Measurements from ENCODE around the gene TMEM156. TPM values are rescaled to one million over a fixed set of nuclear protein-coding genes. Genes with fewer than 3 reads are reported as not detected.
"Not testable (repeated sequence)": the region's sequence is repeated elsewhere in the genome, so short reads cannot be mapped to it uniquely, and the experiment has no call there.

Gene TMEM156
- polyA plus RNA-seq, 1 experiment = 0.07 TPM

DNA sequence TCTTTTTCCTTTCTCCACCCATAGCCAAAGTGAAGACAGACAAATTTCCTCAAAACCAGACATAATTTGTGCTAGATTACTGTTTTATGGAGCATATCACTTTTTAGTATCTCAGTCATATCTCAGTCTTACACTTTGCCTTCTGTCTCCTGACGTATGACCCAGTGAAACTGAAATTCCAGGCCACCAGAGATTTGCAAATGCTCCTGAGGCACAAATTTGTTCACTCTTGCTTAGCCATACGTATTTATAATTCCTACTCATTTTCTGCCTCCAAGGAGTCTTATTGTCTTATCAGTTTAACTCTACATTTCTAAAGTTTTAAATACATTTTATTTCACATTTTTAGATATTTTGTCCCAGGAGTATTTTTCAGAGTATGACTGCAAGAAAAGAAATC, 10.0 kb downstream of the TMEM156 start:
- Histone ChIP-seq H3K27me3 (ENCODE audit: control insufficient read depth, insufficient read depth, low read length) (no peaks in the 10 kb centered on the region), H3K4me3 (ENCODE audit: low read depth, low read length) (no peak overlapping the region), H3K36me3 (ENCODE audit: control insufficient read depth, insufficient read depth, low read length) (no peaks in the 10 kb centered on the region)
- ChIA-PET CTCF (no interaction called here), POLR2A (no interaction called here)
- TF ChIP-seq, protein P1, sequence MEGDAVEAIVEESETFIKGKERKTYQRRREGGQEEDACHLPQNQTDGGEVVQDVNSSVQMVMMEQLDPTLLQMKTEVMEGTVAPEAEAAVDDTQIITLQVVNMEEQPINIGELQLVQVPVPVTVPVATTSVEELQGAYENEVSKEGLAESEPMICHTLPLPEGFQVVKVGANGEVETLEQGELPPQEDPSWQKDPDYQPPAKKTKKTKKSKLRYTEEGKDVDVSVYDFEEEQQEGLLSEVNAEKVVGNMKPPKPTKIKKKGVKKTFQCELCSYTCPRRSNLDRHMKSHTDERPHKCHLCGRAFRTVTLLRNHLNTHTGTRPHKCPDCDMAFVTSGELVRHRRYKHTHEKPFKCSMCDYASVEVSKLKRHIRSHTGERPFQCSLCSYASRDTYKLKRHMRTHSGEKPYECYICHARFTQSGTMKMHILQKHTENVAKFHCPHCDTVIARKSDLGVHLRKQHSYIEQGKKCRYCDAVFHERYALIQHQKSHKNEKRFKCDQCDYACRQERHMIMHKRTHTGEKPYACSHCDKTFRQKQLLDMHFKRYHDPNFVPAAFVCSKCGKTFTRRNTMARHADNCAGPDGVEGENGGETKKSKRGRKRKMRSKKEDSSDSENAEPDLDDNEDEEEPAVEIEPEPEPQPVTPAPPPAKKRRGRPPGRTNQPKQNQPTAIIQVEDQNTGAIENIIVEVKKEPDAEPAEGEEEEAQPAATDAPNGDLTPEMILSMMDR (IDR thresholded peaks at IDR 0.05; ENCODE audit: insufficient read depth, low read depth, low read length) = no peak
- no peak for DNase-seq (ENCODE audit: low read depth)

DNA sequence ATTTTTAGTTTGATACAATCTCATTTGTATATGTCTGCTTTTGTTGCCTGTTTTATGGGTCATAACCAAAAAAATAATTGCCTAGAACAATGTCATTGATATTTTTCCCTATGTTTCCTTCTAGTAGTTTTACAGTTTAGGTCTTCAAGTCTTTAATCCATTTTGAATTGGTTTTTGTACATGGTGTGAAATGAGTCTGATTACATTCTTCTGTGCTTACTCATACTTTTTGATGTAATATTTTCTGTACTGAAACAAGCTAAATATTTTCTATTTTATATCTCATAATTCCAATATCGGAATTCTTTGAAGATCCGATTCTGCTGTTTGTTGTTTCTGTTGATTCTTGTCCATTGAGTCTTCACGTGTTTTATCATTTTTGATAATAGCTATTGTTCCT, 10.6 kb downstream of the TMEM156 start:
- Histone ChIP-seq H3K36me3 (ENCODE audit: control insufficient read depth, insufficient read depth, low read length) (no peaks in the 10 kb centered on the region), H3K4me3 (ENCODE audit: low read depth, low read length) (no peak overlapping the region), H3K27me3 (ENCODE audit: control insufficient read depth, insufficient read depth, low read length) (no peaks in the 10 kb centered on the region)
- ChIA-PET CTCF (no interaction called here), POLR2A (no interaction called here)
- TF ChIP-seq, protein P1 (IDR thresholded peaks at IDR 0.05; ENCODE audit: insufficient read depth, low read depth, low read length) = no peak
- DNase-seq (ENCODE audit: low read depth) = no peak

DNA sequence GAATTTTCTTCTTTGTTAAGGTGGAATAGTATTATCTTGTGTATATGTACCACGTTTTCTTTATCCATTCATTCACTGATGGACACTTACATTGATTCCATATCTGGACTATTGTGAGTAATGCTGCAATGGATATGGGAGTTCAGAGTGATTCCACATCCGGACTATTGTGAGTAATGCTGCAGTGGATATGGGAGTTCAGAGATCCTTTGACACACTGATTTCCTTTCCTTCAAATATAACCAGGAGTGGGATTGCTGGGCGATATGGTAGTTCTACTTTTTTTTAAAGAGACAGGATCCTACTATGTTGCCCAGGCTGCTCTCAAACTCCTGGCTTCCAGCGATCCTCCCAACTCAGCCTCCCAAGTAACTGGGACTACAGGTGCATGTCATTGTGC, 12.1 kb downstream of the TMEM156 start:
- Histone ChIP-seq H3K27me3 (ENCODE audit: control insufficient read depth, insufficient read depth, low read length) (no peaks in the 10 kb centered on the region), H3K36me3 (ENCODE audit: control insufficient read depth, insufficient read depth, low read length) (no peaks in the 10 kb centered on the region), H3K4me3 (ENCODE audit: low read depth, low read length) (no peak overlapping the region)
- ChIA-PET CTCF (no interaction called here), POLR2A (no interaction called here)
- TF ChIP-seq, protein P1 (IDR thresholded peaks at IDR 0.05; ENCODE audit: insufficient read depth, low read depth, low read length) = no peak
- no peak for DNase-seq (ENCODE audit: low read depth)

DNA sequence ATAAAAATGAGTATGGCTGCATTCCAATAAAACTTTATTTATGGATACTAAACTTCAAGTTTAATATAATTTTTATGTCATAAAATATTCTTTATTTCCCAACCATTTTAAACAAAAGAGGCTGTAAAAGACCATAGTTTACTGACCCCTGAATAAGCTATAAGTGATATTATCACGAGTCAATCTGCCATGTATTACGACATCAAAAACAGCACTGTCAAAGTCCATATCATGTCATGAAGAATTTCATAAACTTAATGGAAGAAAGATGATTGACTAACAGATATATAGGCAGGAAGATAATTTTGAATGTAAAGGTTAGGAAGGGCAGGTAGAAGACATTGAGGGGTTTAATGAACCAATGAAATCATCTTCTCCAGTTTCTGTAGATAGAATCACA, 18.2 kb downstream of the TMEM156 start:
- H3K4me3 ChIP-seq (ENCODE audit: low read depth, low read length) = no peak overlapping the region
- ChIA-PET POLR2A (no interaction called here), CTCF (interaction anchor here (0.7 kb wide), 1 partner anchor 11 kb away, joined by 3 read pairs; no protein-coding TSS in a partner anchor)
- H3K36me3 ChIP-seq (ENCODE audit: control insufficient read depth, insufficient read depth, low read length) = no peaks in the 10 kb centered on the region
- no peak for DNase-seq (ENCODE audit: low read depth)
- TF ChIP-seq, protein P1 (IDR thresholded peaks at IDR 0.05; ENCODE audit: insufficient read depth, low read depth, low read length) = no peak
- H3K27me3 ChIP-seq (ENCODE audit: control insufficient read depth, insufficient read depth, low read length) = no peaks in the 10 kb centered on the region

DNA sequence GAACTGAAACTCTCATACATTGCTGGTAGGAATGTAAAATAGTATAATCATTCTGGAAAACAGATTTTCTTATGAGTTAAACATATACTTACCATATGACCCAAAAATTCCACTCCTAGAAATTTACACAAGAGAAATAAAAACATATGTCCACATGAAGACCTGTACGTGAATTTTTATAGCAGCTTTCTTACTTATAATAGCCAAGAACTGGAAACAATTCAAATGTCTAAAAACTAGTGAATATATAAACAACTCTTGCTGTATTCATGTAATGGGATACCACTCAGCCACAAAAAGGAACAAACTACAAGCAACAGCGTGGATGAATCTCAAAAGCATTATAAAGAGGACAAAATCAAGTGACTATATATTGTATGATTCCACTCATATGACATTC, 27.5 kb downstream of the TMEM156 start:
- H3K4me3 ChIP-seq (ENCODE audit: low read depth, low read length) = no peak overlapping the region
- POLR2A ChIA-PET = no interaction called here
- CTCF ChIA-PET = interaction anchor here (0.9 kb wide), 1 partner anchor 97 kb away, joined by 3 read pairs; no protein-coding TSS in a partner anchor
- no peak for DNase-seq (ENCODE audit: low read depth)
- TF ChIP-seq, protein P1 (IDR thresholded peaks at IDR 0.05; ENCODE audit: insufficient read depth, low read depth, low read length) = no peak
- no peaks in the 10 kb centered on the region for H3K27me3 ChIP-seq (ENCODE audit: control insufficient read depth, insufficient read depth, low read length)
- H3K36me3 ChIP-seq (ENCODE audit: control insufficient read depth, insufficient read depth, low read length) = no peaks in the 10 kb centered on the region

DNA sequence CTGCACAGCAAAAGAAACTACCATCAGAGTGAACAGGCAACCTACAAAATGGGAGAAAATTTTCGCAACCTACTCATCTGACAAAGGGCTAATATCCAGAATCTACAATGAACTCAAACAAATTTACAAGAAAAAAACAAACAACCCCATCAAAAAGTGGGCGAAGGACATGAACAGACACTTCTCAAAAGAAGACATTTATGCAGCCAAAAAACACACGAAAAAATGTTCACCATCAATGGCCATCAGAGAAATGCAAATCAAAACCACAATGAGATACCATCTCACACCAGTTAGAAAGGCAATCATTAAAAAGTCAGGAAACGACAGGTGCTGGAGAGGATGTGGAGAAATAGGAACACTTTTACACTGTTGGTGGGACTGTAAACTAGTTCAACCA, 30.2 kb downstream of the TMEM156 start:
- H3K4me3 ChIP-seq (ENCODE audit: low read depth, low read length); H3K36me3 ChIP-seq (ENCODE audit: control insufficient read depth, insufficient read depth, low read length); H3K27me3 ChIP-seq (ENCODE audit: control insufficient read depth, insufficient read depth, low read length); CTCF ChIA-PET; POLR2A ChIA-PET; DNase-seq (ENCODE audit: low read depth): not testable (repeated sequence)
